ENCODE measurements around the gene HEXA.

Gene HEXA

DNA sequence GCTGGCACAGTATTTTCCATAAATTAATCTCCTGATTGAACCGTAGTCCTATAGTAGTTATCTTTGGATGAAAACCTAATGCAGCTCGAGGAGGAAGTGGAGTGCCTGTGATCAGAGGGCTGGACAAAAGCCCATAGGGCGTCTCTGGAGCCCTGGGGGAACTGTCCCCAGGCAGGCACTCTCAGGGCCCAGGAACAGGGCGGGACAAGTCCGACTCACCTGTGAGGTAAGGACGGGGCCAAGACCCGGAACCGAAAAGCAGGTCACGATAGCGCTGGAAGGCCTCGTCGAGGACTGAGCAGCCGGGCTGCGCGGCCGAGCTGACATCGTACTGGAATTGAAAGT, 341 bp downstream of the HEXA start:
- DNase-seq (ENCODE audit: low spot score) = no peak

GRCh38 chr15:72372361-72372760, 3.5 kb downstream of the HEXA start:
- DNase-seq (ENCODE audit: low spot score) = no peak

DNA sequence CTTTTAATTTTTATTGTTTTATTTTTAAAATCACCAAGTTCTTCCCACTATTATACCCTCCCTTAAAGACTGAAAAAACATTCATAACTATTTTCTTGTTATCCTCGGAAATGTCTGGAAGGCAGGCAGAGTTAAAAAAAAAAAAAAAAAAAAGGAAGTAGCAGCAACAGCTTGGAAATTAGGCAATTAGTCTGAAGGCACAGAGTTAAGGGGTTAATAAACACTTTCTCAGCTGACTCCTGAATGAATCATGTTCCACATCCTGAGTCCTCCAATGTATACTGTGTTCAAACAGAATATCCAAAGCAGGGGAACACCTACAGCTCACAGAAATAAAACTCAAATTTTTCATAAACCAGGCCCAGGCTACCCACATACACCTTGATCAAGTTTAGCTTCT, 5.8 kb downstream of the HEXA start:
- no peak for DNase-seq (ENCODE audit: low spot score)

GRCh38 chr15:72368899-72369298, 6.9 kb downstream of the HEXA start:
- DNase-seq (ENCODE audit: low spot score) = no peak

DNA sequence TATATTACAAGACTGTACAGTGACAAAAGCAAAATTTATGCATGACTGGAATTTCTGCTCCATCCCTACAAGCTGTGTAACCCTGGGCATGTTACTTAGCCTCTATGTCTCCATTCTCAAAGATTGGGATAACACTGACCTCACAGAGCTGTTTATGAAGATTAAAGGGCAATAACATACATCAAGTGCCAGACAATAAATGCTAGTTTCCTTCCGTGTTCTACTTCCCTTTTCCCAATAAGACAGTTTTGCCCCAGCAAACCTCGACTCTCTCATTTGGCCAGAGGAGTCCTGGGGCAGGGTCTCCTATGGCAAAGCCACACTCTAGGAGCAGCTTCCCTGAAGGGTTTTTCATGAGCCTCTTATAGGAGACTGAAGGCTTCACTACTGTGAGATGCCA, 7.5 kb downstream of the HEXA start:
- no peak for DNase-seq (ENCODE audit: low spot score)

DNA sequence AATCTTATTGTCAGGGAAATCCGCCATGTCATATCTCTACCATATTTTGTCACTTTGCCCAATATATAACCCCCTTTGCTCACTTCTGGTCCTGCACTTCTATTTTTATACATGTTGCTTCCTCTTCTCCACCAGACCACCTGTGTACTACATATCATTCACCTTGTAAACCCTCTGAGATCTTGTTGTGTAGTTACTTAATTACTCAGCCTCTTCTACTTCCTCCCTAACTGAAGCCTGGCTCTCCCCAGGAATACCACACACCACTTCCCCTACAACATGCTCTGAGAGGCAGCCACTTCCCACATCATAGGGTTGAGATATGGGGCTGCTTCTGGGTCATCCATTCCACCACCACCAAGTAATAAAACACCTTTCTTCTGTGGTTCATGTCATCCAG, 10.0 kb downstream of the HEXA start:
- peak; percentile 11 for DNase-seq (ENCODE audit: low spot score)

DNA sequence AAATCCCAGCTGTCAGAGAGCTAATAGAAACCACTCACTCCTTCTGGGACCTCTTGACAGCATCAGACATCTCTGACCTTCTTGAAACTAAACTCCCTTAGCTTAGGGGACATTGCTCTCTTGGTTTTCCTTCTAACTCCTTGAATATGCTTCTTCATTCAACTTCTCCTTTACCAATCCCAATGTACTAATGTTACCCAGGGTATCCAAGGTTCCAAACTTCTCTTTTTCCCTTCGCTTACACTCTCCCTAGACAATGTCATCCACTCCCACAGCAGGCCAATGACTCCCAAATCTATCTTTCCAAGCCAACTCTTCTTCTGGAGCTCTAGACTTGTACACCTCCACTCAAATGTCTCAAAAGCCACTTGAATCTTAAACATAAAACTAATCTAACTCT, 14.6 kb downstream of the HEXA start:
- no peak for DNase-seq (ENCODE audit: low spot score)

DNA sequence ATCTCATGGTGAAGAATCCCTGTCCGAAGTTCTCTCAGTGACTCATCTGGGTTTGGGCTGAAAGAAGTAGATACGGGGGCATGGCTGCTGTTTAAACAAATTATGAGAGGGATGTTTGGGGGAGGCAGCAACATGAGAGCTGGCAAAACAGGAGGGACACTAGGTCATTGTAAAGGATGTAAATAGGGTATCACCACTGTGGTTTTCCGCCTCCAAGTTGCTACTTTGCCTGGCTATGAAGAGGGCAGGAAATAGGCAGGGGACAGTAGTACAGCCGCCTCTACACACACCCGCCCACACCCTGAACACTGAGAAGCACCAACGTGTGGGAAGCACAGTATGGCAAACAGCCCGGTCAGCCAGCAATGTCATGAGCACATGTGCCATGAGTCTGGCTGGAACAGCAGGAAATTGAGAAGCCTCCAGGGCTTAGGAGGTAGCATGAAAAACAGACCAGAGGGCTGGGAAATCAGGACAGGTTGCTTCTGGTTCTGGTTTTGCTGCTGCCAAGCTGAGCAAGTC, 17.1 kb downstream of the HEXA start:
- no peak for DNase-seq (ENCODE audit: low spot score)

- no peak for DNase-seq (ENCODE audit: low spot score)
Measured at GRCh38 chr15:72358121-72358520, 17.7 kb downstream of the HEXA start.

DNA sequence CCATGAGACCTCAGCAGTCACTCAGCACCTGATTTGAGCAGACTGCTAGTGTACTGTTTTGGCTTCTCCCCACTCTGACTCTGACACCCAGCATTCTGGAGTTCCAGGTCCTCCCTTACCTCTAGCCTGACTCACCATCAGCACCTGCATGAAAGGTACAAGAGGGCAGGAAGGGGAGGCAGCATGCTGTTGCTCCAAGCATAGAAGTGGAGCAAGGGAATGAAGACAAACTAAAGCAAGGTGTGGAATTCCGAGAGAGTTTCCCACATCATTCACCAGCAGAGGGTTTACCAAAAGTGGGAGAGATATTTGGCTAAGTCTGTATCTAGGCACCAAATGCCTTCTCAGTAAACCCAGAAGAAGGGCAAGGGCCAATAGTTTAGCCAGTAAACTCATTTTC, 21.3 kb downstream of the HEXA start:
- no peak for DNase-seq (ENCODE audit: low spot score)

GRCh38 chr15:72353266-72353665, 22.5 kb downstream of the HEXA start:
- no peak for DNase-seq (ENCODE audit: low spot score)

GRCh38 chr15:72345806-72346205, 30.0 kb downstream of the HEXA start:
- DNase-seq (ENCODE audit: low spot score) = no peak

DNA sequence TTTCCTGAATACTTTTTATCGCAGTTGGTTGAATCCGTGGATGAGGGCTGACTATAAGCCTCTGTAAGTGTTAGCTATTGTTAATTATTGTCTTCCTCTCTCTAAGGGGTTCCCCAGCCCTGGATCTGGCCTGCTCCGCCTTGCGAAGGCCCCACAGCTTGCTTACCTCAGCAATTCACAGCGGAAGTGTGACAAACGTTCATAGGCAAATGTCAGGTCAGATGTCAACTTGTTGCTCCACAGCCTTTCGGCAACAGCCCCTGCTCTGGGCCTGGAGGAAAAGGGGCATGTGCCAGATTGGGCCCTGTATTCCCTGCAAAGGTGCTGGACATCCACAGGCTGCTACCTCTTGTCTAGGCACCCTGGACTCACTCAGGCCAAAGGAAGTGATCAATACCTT, 30.5 kb downstream of the HEXA start:
- DNase-seq (ENCODE audit: low spot score) = no peak

- DNase-seq (ENCODE audit: low spot score) = no peak
Measured at GRCh38 chr15:72344602-72345001, 31.2 kb downstream of the HEXA start.

GRCh38 chr15:72342385-72342784, 33.4 kb downstream of the HEXA start:
- DNase-seq (ENCODE audit: low spot score) = peak; percentile 37

GRCh38 chr15:72341361-72341760, 34.5 kb downstream of the HEXA start:
- DNase-seq (ENCODE audit: low spot score) = no peak

- DNase-seq (ENCODE audit: low spot score) = no peak
Measured at GRCh38 chr15:72340366-72340765, 35.4 kb downstream of the HEXA start.

GRCh38 chr15:72339777-72340177, 36.0 kb downstream of the HEXA start:
- DNase-seq (ENCODE audit: low spot score) = no peak

GRCh38 chr15:72338617-72339321, 37.0 kb downstream of the HEXA start:
- DNase-seq (ENCODE audit: low spot score) = no peak

DNA sequence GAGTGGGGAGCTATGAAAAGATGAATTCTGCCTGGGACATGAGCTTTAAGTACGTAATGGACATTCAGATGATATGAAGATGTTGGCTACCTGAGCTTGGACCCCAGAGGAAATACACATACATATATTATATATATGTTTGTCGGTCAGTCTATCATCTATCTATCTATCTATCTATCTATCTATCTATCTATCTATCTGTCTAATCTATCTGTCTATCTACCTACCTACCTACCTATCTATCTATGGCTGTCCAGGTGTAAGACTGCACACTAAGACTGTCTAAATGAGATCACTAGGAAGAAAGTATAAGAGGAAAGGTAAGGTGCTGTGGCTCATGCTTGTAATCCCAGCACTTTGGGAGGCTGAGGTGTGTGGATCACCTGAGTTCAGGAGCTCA, 37.7 kb downstream of the HEXA start:
- DNase-seq (ENCODE audit: low spot score) = no peak

GRCh38 chr15:72334842-72335241, 41.0 kb downstream of the HEXA start:
- no peak for DNase-seq (ENCODE audit: low spot score)

GRCh38 chr15:72331021-72331420, 44.8 kb downstream of the HEXA start:
- DNase-seq (ENCODE audit: low spot score) = no peak

- no peak for DNase-seq (ENCODE audit: low spot score)
Measured at GRCh38 chr15:72323752-72324151, 52.1 kb downstream of the HEXA start.

DNA sequence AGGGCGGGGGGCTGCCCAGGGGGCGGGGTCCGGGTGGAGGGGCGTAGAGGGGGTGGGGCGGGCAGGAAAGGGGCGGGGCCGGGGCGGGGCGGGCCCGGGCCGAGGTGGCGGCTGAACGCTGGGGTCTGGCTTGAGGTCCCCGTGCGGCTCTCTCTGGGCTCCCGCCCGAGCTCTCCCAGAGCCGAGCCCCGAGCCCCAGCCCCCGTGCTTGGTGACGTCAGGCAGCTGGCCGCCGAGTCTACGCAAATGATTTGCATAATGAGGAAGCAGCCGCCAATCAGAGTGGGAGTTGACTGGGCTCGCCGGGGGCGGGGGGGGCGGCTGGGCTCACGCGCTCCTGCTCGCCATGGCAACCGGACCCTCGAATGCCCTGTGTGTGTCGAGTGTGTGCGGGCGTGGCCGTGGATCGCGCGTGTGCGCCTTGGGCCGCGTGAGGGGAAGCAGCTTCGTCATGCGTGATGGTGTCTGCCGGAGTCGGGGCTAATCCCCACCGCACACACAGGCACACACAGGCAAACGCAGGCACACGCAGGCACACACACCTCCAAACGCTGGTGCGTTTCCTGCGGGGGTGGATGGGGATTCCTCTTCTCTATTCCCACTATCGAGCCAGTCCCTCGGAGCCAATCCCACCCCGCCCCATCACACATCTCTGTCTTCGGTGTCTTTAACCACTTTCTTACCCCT, 55.7 kb downstream of the HEXA start, which contains the start of gene CELF6:
CELF6 (minus strand) TSS at position 173 of the 687 bp plus-strand sequence. CDS start 283 bp downstream, outside the sequence.
- peak; percentile 75 for DNase-seq (ENCODE audit: low spot score)

Data from CD4-positive, alpha-beta T cell treated with Interleukin-15 for 4 hours (primary cell).